K562 (cell line): ENCODE measurements around the gene ITPR3. TPM values are rescaled to one million over a fixed set of nuclear protein-coding genes. Genes with fewer than 3 reads are reported as not detected.

ENCODE experiments used
- ATAC-seq: fragments of 200-7000 bp; cut with Tn5 transposase; 3 replicates; pipeline ENCODE4 v1.9.1; 2020; ENCODE audit warnings: moderate library complexity
- BruUV-seq: library from RNA; stranded (reverse); fragments of 400-500 nt; replicated peaks from 2 replicates; lab custom pipeline; 2021; lab: Mats Ljungman, UMichigan
- CTCF ChIA-PET: fragments of 300-600 bp; formaldehyde crosslinking; extraction: SDS; loops from one replicate; lab custom pipeline; 2021; ENCODE audit warnings: low intra/inter-chr PET ratio; lab: Yijun Ruan, JAX
- POLR2A ChIA-PET: fragments of 300-600, 350-650 bp; sonication (Branson Sonifier 250); formaldehyde crosslinking; extraction: SDS; loops from one replicate; lab custom pipeline; 2021; ENCODE audit warnings: antibody characterized with exemption, inconsistent platforms; lab: Yijun Ruan, JAX
- DNase-seq, 4 experiments: peaks; one replicate each; pipeline versions ENCODE4 v3.0.0 to v3.0.0-alpha.2; 2011 to 2018; ENCODE audit warnings: low spot score in 3 of 4, mixed read lengths in 3 of 4; ENCODE audit errors: extremely low read depth in 1 of 4
- FAIRE-seq: peaks from 2 replicates; lab custom pipeline; 2011; peaks lifted over from hg19 to GRCh38; lab: Jason Lieb, UNC
- H2AFZ ChIP-seq: 2 replicates; pipeline ENCODE4 v1.6.0; 2011; ENCODE audit warnings: low read depth, low read length, control low read depth, inconsistent platforms
- H3K27ac ChIP-seq: fragments of 200-600 bp; 3 replicates; pipeline ENCODE4 v1.8.0; 2011; ENCODE audit warnings: low read depth, mild to moderate bottlenecking, control low read depth, inconsistent platforms, low read length, moderate library complexity, mixed read lengths; ENCODE audit errors: extremely low read depth
- H3K27me3 ChIP-seq, 2 experiments: fragments of 300-600 bp in 1 of 2; 2 replicates in 1 of 2; 3 replicates in 1 of 2; pipeline versions ENCODE4 v1.6.0 to v1.8.0; 2011; ENCODE audit warnings: inconsistent platforms in 2 of 2, low read length in 2 of 2, mild to moderate bottlenecking in 1 of 2, mixed read lengths in 1 of 2, moderate library complexity in 1 of 2; ENCODE audit not compliant: control insufficient read depth in 2 of 2, insufficient read depth in 2 of 2
- H3K36me3 ChIP-seq: fragments of 300-600 bp; 3 replicates; pipeline ENCODE4 v1.8.0; 2011; ENCODE audit warnings: mild to moderate bottlenecking, low read length, inconsistent platforms; ENCODE audit not compliant: control insufficient read depth, insufficient read depth
- H3K4me1 ChIP-seq, 2 experiments: fragments of 200-600 bp in 1 of 2; replicated peaks in 1 of 2; 2 replicates in 1 of 2; 3 replicates in 1 of 2; pipeline versions ENCODE4 v1.5.1 to v1.8.0; 2011; ENCODE audit warnings: inconsistent platforms in 2 of 2, low read length in 2 of 2, mild to moderate bottlenecking in 1 of 2, mixed read lengths in 1 of 2, moderate library complexity in 1 of 2; ENCODE audit not compliant: control insufficient read depth in 2 of 2, insufficient read depth in 2 of 2
- H3K4me2 ChIP-seq: 2 replicates; pipeline ENCODE4 v1.6.1; 2011; ENCODE audit warnings: low read length, control low read depth, inconsistent platforms, mixed read lengths; ENCODE audit not compliant: insufficient read depth
- H3K4me3 ChIP-seq: fragments of 200-600 bp; sonication (generic), shearing (Covaris generic); 2 replicates; pipeline ENCODE4 v1.5.1; 2016; ENCODE audit warnings: control low read depth, inconsistent platforms
- H3K79me2 ChIP-seq: fragments of 200-600 bp; 3 replicates; pipeline ENCODE4 v1.8.0; 2011; ENCODE audit warnings: low read length, inconsistent platforms; ENCODE audit not compliant: control insufficient read depth, insufficient read depth
- H3K9ac ChIP-seq, 2 experiments: 2 replicates each; pipeline versions ENCODE4 v1.6.0 to v1.6.1; 2011; ENCODE audit warnings: low read depth in 2 of 2, low read length in 2 of 2, control low read depth in 1 of 2, inconsistent platforms in 1 of 2, mild to moderate bottlenecking in 1 of 2, mixed read lengths in 1 of 2; ENCODE audit not compliant: insufficient read depth in 1 of 2
- H3K9me1 ChIP-seq: one replicate; pipeline ENCODE4 v1.6.0; 2011; ENCODE audit warnings: inconsistent platforms, mild to moderate bottlenecking, low read length, moderate library complexity; ENCODE audit not compliant: control insufficient read depth, insufficient read depth
- H3K9me3 ChIP-seq: replicated peaks from 2 replicates; pipeline ENCODE4 v1.5.1; 2011; ENCODE audit warnings: low read depth, low read length, inconsistent platforms; ENCODE audit not compliant: control insufficient read depth, insufficient read depth
- H4K20me1 ChIP-seq: replicated peaks from 2 replicates; pipeline ENCODE4 v1.6.1; 2011; ENCODE audit warnings: low read length, inconsistent platforms, mixed read lengths; ENCODE audit not compliant: control insufficient read depth, insufficient read depth
- AFF1 ChIP-seq, 2 experiments: fragments of 450-650 bp; IDR thresholded peaks; 2 replicates each; pipeline ENCODE4 v1.6.1; 2018; ENCODE audit warnings: mild to moderate bottlenecking in 2 of 2, low read depth in 1 of 2; ENCODE audit not compliant: partially characterized antibody in 2 of 2
- CTBP1 ChIP-seq: fragments of 450-650 bp; IDR thresholded peaks from 2 replicates; pipeline ENCODE4 v1.6.1; 2016; ENCODE audit warnings: borderline replicate concordance
- FOXA3 ChIP-seq, 2 experiments: fragments of 450-650 bp in 1 of 2; sonication (generic) in 1 of 2; formaldehyde crosslinking; IDR thresholded peaks in 1 of 2; conservative IDR thresholded peaks in 1 of 2; 2 replicates each; pipeline versions ENCODE4 v1.4.0 to v1.8.0; 2020 to 2022; ENCODE audit warnings: mild to moderate bottlenecking in 2 of 2, missing genetic modification reagents in 1 of 2
- GABPB1 ChIP-seq: sonication (generic); formaldehyde crosslinking; IDR thresholded peaks from 2 replicates; pipeline ENCODE4 v1.8.0; 2022; ENCODE audit warnings: mild to moderate bottlenecking, missing genetic modification reagents
- HLTF ChIP-seq: fragments of 450-650 bp; IDR thresholded peaks from 2 replicates; pipeline ENCODE4 v1.6.1; 2016
- NBN ChIP-seq: fragments of 450-650 bp; IDR thresholded peaks from 2 replicates; pipeline ENCODE4 v1.6.1; 2016; ENCODE audit warnings: low read depth, mild to moderate bottlenecking
- NONO ChIP-seq, 2 experiments: fragments of 200-400 bp in 1 of 2; fragments of 450-650 bp in 1 of 2; formaldehyde crosslinking in 1 of 2; IDR thresholded peaks; 2 replicates each; pipeline ENCODE4 v1.6.1; 2017; ENCODE audit warnings: low read depth in 2 of 2, mild to moderate bottlenecking in 2 of 2, moderate library complexity in 2 of 2, low read length in 1 of 2
- RBM17 ChIP-seq: fragments of 200-400 bp; formaldehyde crosslinking; IDR thresholded peaks from 2 replicates; pipeline ENCODE4 v1.6.1; 2017; ENCODE audit warnings: low read depth, mild to moderate bottlenecking, low read length, borderline replicate concordance
- RBM25 ChIP-seq: fragments of 200-400 bp; formaldehyde crosslinking; IDR thresholded peaks from 2 replicates; pipeline ENCODE4 v1.6.1; 2018; ENCODE audit warnings: low read length, low read depth, moderate library complexity; ENCODE audit not compliant: severe bottlenecking
- SFPQ ChIP-seq: fragments of 200-400 bp; formaldehyde crosslinking; IDR thresholded peaks from 2 replicates; pipeline ENCODE4 v1.6.1; 2017; ENCODE audit warnings: mild to moderate bottlenecking, low read depth, low read length, moderate library complexity
- SIX5 ChIP-seq, 2 experiments: IDR thresholded peaks; 2 replicates each; pipeline ENCODE4 v1.6.1; 2011; ENCODE audit warnings: low read length in 2 of 2, borderline replicate concordance in 1 of 2, low read depth in 1 of 2, mild to moderate bottlenecking in 1 of 2, moderate library complexity in 1 of 2; ENCODE audit not compliant: insufficient read depth in 1 of 2
- THRAP3 ChIP-seq: fragments of 450-650 bp; IDR thresholded peaks from 2 replicates; pipeline ENCODE4 v1.6.1; 2016; ENCODE audit warnings: mild to moderate bottlenecking, inconsistent platforms, borderline replicate concordance
- ZNF282 ChIP-seq: sonication (generic); formaldehyde crosslinking; IDR thresholded peaks from 2 replicates; pipeline ENCODE4 v1.8.1; 2023; ENCODE audit warnings: missing genetic modification reagents
- WGBS: fragments of 100-300 bp; shearing (Covaris generic); methylation state at CpG from one replicate; pipeline ENCODE4 v1.1.6; 2016; ENCODE audit warnings: low coverage, mixed read lengths; ENCODE audit not compliant: insufficient coverage; ENCODE audit errors: missing lambda C conversion rate; 5-methylcytosine and 5-hydroxymethylcytosine counted together
- in situ Hi-C: fragments of 300-500 bp; cut with MboI; formaldehyde crosslinking; loops from 4 replicates; pipeline ENCODE4 v1.15.0; 2018; ENCODE audit warnings: inconsistent platforms, mixed read lengths
- intact Hi-C: fragments of 100-400 bp; cut with micrococcal nuclease; formaldehyde crosslinking; loops from 2 replicates; pipeline ENCODE4 v1.14.2; 2022
- polyA plus RNA-seq, 8 experiments: library from polyadenylated mRNA; depleted of rRNA in 4 of 8; stranded (reverse) in 5 of 8; unstranded in 3 of 8; fragments of >200 nt; fragmentation: Nextera tagmentation in 2 of 8; fragmentation: Illumina TruSeq in 1 of 8; extraction: Ambion mirVana in 2 of 8; extraction: Trizol in 1 of 8; gene quantifications; 2 replicates each; pipeline versions ENCODE4 v1.2.1 to v1.2.3, GENCODE V29; 2011 to 2014; ENCODE audit warnings: inconsistent platforms in 1 of 8, missing spikeins in 1 of 8
- total RNA-seq, 7 experiments: library from RNA; depleted of rRNA in 6 of 7; stranded (reverse); fragments of >200 nt in 6 of 7; fragmentation: Illumina TruSeq in 2 of 7; extraction: Trizol in 2 of 7; gene quantifications; 2 replicates each; pipeline versions ENCODE4 v1.2.1 to v1.2.3, GENCODE V29; 2011 to 2021; ENCODE audit warnings: low replicate concordance in 1 of 7

The ITPR3 gene
- total and polyA plus RNA-seq, 9 of the 15 experiments (the other 6 are each of a cell fraction or from before 2014, with no cell fraction given): 0.39 to 35.7 (median 13.2) TPM

GRCh38 chr6:33723371-33724085, 102.4 kb downstream of the ITPR3 start:
- 0% methylated on average over 3 of the region's 3 CpGs for WGBS
- peaks cover 65 to 88% of the 10 kb centered on the region in 2 experiments for H3K27me3 ChIP-seq
- H3K9me3 ChIP-seq: no peaks in the 10 kb centered on the region
- intact Hi-C loops: no loop called here
- H3K27ac ChIP-seq: no peak overlapping the region
- no TSS peak for BruUV-seq
- ChIA-PET POLR2A (interaction anchor here (0.6 to 3.5 kb wide), 7 partner anchors 12 to 451 kb away, joined by 3 to 14 read pairs (median 3); partner anchors contain the start of genes IP6K3, RPS18 and UQCC2), CTCF (no interaction called here)
- 0 out of 2 replicates have a peak, but pooled peaks cover 4% of the 10 kb centered on the region for H4K20me1 ChIP-seq
- H2AFZ ChIP-seq: no peak overlapping the region
- H3K4me3 ChIP-seq: no peak overlapping the region
- H3K4me1 ChIP-seq: no peaks in the 10 kb centered on the region
- ATAC-seq (no peak), DNase-seq (no peak), FAIRE-seq (no peak)
- no peak overlapping the region for H3K4me2 ChIP-seq
- H3K36me3 ChIP-seq: no peaks in the 10 kb centered on the region
- in situ Hi-C loops: no loop called here
- no peak overlapping the region for H3K9ac ChIP-seq
- H3K79me2 ChIP-seq: no peaks in the 10 kb centered on the region
- no peaks in the 10 kb centered on the region for H3K9me1 ChIP-seq
- TF ChIP-seq NBN (no peak), RBM17 (no peak), FOXA3 (CRISPR knock-in tag; conservative IDR thresholded peaks at IDR 0.05 in 1 of 2, IDR thresholded peaks at IDR 0.05 in 1 of 2) (no peak), RBM25 (no peak), CTBP1 (no peak), ZNF282 (CRISPR knock-in tag) (no peak), THRAP3 (no peak), SFPQ (no peak), HLTF (no peak), AFF1 (IDR thresholded peaks at IDR 0.05; ENCODE audit: low read depth in 1 of 2, partially characterized antibody in 2 of 2) (no peak), SIX5 (IDR thresholded peaks at IDR 0.05; ENCODE audit: borderline replicate concordance in 1 of 2, insufficient read depth in 1 of 2, low read depth in 1 of 2, low read length in 2 of 2) (no peak), NONO (IDR thresholded peaks at IDR 0.05; ENCODE audit: low read depth in 2 of 2, low read length in 1 of 2) (no peak), GABPB1 (CRISPR knock-in tag) (no peak)
